Eye (tissue), 1 donor: Measurements from ENCODE around the gene NPIPA8.
A peak's percentile ranks its signal among the peaks of the same experiment; 100 is the strongest.
"Not testable (repeated sequence)": the region's sequence is repeated elsewhere in the genome, so short reads cannot be mapped to it uniquely, and the experiment has no call there.

ENCODE experiments used
- DNase-seq: peaks from one replicate; pipeline ENCODE4 v3.0.0-alpha.2; 2015

Gene NPIPA8

DNA sequence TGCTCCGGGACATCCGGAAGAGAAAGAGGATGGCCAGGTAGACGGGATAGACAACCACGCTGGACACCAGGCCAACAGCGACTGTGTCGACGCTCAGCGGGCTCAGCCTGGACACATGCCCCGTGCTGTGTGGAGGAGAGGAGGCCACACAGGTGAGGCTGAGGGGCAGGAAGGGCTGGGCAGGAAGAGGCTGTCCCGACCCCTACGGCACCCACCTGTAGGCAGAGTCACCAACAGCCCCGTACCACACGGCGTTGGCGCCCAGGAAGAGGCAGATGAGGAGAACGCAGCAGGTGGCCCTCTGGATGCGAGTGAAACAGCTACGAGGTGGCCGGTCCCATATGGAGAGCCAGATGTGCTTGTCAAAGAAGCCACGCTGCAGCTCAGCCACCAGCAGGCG, at the start of gene NPIPA8:
NPIPA8 (minus strand) TSS at position 101 of the 400 bp plus-strand sequence. CDS start 4,074 bp downstream, outside the sequence.
- not testable (repeated sequence) for DNase-seq

- DNase-seq, result not testable (repeated sequence)
Observed at GRCh38 chr16:18385285-18385684, 48.7 kb upstream of the NPIPA8 start.

DNA sequence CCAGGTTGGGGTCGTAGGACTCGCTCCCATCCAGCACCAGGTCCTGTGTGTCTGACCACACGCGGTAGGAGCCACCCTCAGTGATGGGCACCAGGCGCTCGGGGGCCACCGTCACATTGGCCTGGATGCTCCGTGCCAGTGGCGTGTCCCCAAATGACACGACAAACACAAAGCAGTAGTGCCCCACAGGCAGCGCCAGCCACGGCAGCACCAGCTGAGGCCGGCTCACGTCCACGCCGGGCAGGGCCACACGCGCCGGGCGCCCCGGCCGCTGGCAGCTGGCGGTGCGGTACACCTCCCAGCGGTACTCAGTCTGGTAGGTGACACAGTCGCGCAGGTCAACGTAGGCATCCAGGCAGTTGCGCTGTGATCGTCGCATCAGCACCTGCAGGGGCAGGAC, 48.3 kb upstream of the NPIPA8 start:
- DNase-seq, result not testable (repeated sequence)

- not testable (repeated sequence) for DNase-seq
Observed at GRCh38 chr16:18384098-18384636, 47.6 kb upstream of the NPIPA8 start.

GRCh38 chr16:18382696-18383095, 46.2 kb upstream of the NPIPA8 start:
- peak; percentile 0 for DNase-seq

- not testable (repeated sequence) for DNase-seq
Observed at GRCh38 chr16:18347742-18348141, 11.2 kb upstream of the NPIPA8 start.

DNA sequence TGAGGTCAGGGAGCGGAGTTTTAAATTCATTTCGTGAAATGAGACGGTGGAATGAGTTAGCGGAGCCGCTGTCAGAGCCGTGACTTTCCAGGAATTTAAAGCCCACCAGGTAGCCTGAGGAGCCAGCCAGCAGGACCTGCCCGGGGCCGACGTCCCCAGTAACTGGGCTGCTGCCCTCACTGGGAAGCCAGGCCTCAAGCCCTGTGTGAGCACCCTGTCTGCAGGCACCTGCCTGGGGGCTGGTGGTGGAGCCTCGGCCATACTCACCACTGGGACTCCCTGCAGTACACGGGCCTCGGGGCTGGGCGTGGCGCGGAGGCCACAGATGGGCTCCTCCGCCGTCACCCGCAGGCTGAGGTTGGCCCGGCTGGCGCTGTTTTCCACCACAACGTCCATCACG, 10.5 kb upstream of the NPIPA8 start:
- not testable (repeated sequence) for DNase-seq

DNA sequence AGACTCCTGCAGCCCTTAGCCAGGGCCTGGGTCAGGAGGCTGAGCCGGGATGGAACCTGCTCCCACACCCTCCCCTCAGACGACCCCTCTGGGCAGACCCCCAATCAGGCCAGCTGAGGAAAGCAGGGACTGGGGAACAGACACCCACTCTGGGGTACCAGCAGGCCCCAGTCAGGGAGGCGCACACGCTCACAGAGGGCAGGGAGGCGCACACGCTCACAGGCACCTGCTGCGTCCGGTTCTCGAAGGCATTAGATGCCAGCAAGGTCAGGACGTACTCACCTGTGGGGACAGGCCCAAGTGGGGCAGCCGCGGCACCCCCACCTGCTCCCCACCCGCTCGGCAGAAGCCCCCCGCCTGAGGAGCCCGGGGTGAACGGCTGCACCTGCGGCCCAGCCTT, 8.1 kb upstream of the NPIPA8 start:
- DNase-seq, result not testable (repeated sequence)

- not testable (repeated sequence) for DNase-seq
Observed at GRCh38 chr16:18341986-18342385, 5.5 kb upstream of the NPIPA8 start.

GRCh38 chr16:18341417-18341960, 5.0 kb upstream of the NPIPA8 start:
- DNase-seq, result not testable (repeated sequence)

DNA sequence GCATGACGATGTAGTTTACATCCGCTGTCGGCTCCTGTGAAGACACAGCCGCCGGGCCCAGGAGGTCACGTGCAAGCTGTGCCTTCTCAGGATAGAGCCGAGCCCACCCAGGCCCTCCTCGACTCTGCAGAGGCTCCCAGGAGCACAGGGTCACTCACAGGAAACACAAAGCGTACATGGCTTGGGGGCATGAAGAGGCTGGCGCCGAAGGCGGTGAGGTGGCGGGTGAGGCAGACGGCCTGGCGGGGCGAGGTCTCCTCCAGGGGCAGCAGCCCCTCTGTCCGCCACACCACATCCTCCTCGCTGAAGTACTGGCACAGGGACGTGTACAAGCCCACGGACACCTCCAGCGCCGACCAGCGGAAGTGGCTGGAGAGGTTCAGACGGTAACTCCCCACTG, 2.7 kb upstream of the NPIPA8 start:
- DNase-seq, result not testable (repeated sequence)

DNA sequence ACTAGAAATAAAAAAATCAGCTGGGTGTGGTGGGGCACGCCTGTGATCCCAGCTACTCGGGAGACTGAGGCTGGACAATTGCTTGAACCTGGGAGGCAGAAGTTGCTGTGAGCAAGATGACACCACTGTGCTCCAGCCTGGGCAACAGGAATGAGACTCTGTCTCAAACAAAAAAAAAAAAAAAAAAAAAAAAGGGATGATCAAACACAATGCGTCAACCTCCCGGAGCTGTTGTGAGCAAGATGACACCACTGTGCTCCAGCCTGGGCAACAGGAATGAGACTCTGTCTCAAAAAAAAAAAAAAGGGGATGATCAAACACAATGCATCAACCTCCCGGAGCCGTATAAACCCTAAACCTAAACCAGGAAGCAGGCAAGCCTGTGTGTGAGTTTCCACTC, 24.7 kb downstream of the NPIPA8 start:
- not testable (repeated sequence) for DNase-seq

GRCh38 chr16:18309159-18309558, 27.4 kb downstream of the NPIPA8 start:
- not testable (repeated sequence) for DNase-seq

GRCh38 chr16:18307241-18307640, 29.3 kb downstream of the NPIPA8 start:
- not testable (repeated sequence) for DNase-seq

DNA sequence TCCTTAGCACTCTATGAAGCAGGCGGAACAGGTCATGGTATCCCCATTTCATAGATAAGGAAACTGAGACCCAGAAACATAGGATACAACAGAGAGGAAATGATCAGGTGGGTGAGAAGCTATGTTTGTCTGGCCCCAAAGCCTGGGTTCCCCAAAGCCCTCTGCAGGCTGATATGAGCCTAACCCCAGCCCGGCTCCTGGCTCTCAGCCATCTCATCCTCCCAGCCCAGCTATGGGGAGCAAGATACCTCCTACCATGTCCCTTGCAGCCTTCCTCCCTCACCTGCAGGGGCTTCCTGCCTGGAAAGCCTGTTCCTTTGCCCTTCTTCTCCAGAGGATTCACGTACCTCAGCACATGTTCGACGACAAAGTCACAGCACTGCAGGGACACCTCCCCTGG, 30.5 kb downstream of the NPIPA8 start:
- DNase-seq, result not testable (repeated sequence)

DNA sequence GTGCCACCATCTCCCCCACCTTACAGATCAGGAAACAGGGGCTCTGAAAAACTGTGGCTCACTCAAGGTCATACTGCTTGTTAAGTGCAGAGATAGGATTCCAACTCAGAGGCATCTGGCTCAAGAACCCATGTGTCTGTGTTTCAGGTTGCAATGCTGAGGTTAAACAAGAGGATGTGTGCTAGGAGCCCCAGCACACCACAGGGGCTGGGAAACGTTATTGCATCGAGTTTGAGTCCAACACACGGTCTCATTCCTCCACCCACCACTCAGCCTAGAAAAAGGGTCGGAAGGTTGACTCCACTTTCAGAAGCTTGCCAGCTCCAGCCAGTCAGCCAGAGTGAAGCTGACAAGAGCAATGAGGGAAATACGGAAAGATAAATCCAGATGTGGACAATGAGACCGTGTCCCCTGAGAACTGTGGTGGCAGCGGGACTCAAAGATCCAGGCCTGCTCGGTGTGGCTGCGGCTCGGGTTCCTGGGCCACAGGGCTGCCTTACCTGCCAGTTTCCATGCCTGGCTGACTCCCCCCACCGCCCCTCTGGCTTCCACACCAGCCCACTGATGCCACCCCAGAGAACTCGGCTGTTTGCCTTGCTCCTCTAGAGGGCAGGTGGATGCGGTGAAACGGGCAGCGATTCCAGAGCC, 33.4 kb downstream of the NPIPA8 start:
- peak; percentile 11 for DNase-seq

GRCh38 chr16:18297714-18298113, 38.8 kb downstream of the NPIPA8 start:
- DNase-seq, result not testable (repeated sequence)

GRCh38 chr16:18296931-18297330, 39.6 kb downstream of the NPIPA8 start:
- DNase-seq, result not testable (repeated sequence)

GRCh38 chr16:18294371-18294770, 42.2 kb downstream of the NPIPA8 start:
- DNase-seq, result not testable (repeated sequence)

DNA sequence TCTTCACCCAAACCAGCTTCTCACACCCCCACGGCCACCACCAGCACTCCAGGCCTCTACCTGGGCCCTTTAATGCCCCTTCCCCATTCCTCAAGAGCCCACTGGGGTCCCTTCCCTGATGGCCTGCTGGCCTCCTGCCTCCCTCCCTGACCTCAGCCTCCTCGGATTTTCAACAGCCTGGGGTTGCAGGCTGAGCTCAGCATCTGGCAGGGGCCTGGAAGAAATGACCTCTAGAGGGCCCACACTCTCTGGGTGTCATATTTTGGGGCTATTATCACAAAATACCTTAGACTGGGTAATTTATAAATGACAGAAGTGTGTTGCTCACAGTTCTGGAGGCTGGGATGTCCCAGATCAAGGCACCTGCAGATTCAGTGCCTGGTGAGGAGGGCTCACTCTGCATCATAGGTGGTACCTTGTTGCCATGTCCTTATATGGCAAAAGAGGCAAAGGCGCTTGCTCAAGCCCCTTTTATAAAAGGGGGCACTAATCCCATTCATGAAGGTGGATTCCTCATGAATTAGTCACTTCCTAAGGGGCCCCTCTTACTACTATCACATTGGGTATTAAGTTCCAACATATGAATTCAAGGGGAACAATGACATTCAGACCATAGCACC, 43.1 kb downstream of the NPIPA8 start:
- DNase-seq, result not testable (repeated sequence)

GRCh38 chr16:18290959-18291358, 45.6 kb downstream of the NPIPA8 start:
- DNase-seq, result not testable (repeated sequence)

GRCh38 chr16:18286342-18286741, 50.2 kb downstream of the NPIPA8 start:
- DNase-seq, result not testable (repeated sequence)

- DNase-seq, result not testable (repeated sequence)
Observed at GRCh38 chr16:18280319-18280718, 56.2 kb downstream of the NPIPA8 start.

DNA sequence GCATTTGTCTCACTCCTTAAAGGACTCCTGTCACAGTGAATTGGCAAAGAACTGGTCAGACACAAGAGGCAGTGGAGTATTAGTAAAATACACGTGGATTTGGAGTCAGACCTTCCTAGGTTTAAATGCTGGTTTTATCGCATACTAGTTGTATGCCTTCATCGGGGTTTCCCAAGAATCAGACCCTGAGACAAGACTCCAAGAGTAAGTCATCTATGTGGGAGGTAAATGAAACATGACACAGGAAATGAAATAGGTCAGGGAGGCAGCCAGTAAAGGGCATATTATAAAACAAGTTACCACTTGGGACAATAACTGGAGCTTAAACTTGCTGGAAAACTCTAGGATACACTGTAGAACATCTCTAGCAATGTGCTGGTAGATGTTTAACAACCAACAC, 59.8 kb downstream of the NPIPA8 start:
- not testable (repeated sequence) for DNase-seq
